Astrocyte of the cerebellum (primary cell): ENCODE measurements around the gene CDC42BPA.

ENCODE experiments used
- DNase-seq: peaks from one replicate; pipeline ENCODE4 v3.0.0-alpha.2; 2011; ENCODE audit warnings: low read depth
- H3K4me3 ChIP-seq: 2 replicates; pipeline ENCODE4 v1.5.1; 2011; ENCODE audit warnings: mild to moderate bottlenecking, low read depth, low read length, moderate library complexity
- in situ Hi-C: cut with HindIII; loops from 2 replicates; pipeline ENCODE4 v1.10.0; 2017; ENCODE audit warnings: low sequenced_read_pairs
- TF ChIP-seq, protein P1 (sequence below): IDR thresholded peaks from 2 replicates; pipeline ENCODE4 v1.5.1; 2012; ENCODE audit warnings: low read length, low read depth, moderate library complexity, mild to moderate bottlenecking; ENCODE audit errors: missing control alignments

The CDC42BPA gene

DNA sequence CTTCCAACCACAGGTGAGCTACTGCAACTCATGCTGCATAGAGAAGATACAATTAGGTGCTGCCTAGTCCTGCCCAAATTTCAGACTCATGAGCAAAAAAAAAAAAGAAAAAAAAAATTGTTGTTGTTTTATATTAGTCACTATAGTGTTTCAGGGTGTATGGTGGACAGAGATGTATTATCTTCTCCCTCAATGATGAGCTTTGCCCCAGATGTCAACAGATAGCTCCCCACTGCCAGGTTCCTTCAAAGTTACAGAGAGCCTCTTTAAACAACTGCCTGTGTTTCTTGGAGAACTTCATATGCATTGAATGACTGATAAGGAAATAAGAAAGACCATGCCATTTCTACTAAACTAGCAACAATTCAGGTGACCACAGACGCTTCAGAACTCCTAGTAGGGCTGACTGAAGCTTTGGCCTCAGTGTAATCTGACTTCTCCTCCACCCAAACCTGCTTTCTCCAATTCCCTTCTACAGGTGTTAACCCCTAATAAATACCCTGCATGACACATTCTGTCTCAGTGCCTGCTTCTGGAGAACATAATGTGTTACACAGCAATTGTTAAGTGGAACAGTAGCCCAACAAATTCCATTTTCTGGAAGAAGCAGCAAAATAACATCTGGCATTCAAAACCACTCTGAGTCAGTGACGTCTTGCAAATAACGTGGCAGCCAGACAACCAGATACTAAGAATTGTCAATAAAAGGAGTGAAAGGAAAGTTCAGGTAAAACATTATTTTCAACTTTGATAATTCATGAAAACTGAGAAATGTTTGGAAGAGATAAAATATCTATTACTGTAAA, 147.7 kb downstream of the CDC42BPA start:
- H3K4me3 ChIP-seq: no peak overlapping the region
- in situ Hi-C loops: no loop called here
- no peak for DNase-seq
- TF ChIP-seq, protein P1, sequence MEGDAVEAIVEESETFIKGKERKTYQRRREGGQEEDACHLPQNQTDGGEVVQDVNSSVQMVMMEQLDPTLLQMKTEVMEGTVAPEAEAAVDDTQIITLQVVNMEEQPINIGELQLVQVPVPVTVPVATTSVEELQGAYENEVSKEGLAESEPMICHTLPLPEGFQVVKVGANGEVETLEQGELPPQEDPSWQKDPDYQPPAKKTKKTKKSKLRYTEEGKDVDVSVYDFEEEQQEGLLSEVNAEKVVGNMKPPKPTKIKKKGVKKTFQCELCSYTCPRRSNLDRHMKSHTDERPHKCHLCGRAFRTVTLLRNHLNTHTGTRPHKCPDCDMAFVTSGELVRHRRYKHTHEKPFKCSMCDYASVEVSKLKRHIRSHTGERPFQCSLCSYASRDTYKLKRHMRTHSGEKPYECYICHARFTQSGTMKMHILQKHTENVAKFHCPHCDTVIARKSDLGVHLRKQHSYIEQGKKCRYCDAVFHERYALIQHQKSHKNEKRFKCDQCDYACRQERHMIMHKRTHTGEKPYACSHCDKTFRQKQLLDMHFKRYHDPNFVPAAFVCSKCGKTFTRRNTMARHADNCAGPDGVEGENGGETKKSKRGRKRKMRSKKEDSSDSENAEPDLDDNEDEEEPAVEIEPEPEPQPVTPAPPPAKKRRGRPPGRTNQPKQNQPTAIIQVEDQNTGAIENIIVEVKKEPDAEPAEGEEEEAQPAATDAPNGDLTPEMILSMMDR: no peak

DNA sequence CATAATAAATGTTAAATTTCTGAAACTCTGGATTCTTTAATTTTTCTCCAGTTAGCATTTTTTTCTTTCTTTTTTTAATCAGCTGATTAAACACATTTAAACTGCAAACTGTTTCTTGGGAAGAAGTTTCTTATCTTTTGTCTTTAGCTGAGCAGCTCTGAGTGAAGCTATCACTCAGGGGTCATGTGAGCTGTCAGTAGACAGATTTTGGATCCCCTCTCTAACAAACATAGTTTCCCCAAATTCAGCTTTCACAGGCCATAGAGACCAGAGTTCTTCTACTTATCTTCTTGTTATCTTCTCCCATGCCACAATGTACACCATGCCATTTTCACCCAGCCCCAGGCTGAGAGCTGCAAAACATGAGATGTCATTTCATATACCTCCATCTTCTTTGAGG, 148.9 kb downstream of the CDC42BPA start:
- in situ Hi-C loops: no loop called here
- TF ChIP-seq, protein P1: no peak
- H3K4me3 ChIP-seq: no peak overlapping the region
- DNase-seq: no peak

DNA sequence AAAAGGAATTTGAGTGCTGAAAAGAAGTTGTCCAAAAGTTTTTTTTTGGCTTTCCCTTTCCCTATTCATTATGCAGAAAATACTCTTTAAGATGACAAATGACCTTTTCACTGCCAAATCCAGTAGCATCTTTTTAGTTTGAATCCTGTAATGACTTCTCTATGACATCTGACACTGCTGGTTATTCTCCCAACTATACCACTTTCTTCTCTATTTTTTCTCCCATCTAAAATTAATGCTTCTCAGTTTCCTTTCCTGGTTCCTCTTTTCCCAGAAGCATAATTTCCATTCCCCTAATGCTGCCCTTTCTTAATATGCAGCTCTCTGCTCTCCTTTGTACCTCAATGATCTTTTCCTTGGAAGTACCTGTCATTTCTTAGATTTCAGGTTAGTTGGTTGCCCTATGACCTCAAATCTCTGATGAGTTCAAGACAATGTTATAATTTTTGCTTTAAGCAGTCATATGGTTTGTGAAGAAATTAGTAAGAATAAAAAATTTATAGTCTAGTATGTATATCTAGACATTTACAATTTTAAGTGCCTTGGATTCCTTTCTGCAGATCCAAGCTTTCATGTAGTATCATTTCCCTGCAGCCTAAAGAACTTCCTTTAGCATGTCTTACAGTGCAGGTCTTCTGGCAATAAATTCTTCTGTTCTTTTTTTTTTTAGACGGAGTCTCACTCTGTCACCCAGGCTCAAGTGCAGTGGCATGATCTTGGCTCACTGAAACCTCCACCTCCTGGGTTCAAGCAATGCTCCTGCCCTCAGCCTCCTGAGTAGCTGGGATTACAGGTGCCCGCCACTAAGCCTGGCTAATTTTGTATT, 150.8 kb downstream of the CDC42BPA start:
- no peak for DNase-seq
- TF ChIP-seq, protein P1: no peak
- in situ Hi-C loops: no loop called here
- H3K4me3 ChIP-seq: no peak overlapping the region

DNA sequence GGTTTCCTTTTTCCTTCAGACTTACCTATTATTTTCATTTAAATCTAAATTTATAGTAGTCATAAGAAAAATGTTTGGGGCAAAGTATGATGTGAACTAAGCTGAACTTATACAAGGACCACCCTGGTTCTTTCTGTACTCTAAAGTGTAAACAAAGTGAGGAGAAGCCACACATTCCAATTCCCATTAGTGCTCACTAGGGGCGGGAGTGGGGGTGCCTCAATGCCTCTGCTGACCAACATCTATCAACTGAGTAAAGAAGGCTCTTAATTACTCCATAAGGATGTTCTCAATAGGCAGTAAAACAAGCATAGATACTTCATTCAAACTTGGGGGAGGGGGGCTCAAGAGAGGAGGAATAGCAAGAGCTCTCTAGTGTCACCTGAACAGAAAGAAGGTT, 151.7 kb downstream of the CDC42BPA start:
- in situ Hi-C loops: no loop called here
- TF ChIP-seq, protein P1: no peak
- DNase-seq: no peak
- H3K4me3 ChIP-seq: no peak overlapping the region

DNA sequence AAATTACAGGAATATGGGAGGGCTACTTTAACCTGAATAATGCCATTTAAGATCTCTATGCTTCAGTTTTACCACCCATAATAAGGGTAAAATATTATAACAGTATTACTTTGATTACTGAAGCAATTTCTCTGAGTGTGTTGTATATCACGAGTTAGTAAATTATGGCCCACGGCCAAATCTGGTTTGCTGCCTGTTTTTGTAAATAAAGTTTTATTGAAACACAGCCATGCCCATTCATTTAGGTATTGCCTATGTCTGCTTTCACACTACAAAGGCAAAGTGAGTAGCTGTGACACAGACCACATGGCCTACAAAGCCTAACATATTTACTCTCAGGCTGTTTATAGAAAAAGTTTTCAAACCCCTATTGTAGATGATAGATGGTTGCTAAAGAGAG, 156.8 kb downstream of the CDC42BPA start:
- in situ Hi-C loops: loop anchor here (5.0 kb wide), 1 partner anchor 64 kb away; no protein-coding TSS in a partner anchor
- TF ChIP-seq, protein P1: no peak

DNA sequence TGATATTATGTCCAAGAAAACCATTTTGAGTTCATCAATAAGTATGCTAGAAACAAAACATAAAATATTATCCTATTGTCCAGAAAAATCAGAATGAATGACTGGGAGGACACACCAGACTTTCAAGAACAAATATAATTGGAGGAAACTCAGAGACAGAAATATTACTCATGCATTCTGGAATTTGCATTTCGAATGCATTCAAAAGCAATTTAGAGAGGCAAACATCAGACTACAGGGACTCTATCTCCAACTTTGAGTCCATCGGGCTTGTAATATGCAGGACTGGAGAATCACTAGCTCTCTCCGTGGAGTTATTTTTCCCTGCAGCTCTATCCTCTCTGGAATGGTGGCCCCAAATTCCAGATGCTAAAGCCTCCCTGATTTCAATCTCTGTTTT, 161.8 kb downstream of the CDC42BPA start:
- TF ChIP-seq, protein P1: no peak
- H3K4me3 ChIP-seq: no peak overlapping the region
- in situ Hi-C loops: no loop called here
- no peak for DNase-seq

More for the DNA sequence above, 156.8 kb downstream of the CDC42BPA start:
- H3K4me3 ChIP-seq: no peak overlapping the region
- no peak for DNase-seq
